ENCODE results near the gene HNF4A. TPM values are rescaled to one million over a fixed set of nuclear protein-coding genes. Genes with fewer than 3 reads are reported as not detected.

The HNF4A gene
- total RNA-seq, 4 donors from 2014 or later, result 173 to 471 (median 252) TPM

DNA sequence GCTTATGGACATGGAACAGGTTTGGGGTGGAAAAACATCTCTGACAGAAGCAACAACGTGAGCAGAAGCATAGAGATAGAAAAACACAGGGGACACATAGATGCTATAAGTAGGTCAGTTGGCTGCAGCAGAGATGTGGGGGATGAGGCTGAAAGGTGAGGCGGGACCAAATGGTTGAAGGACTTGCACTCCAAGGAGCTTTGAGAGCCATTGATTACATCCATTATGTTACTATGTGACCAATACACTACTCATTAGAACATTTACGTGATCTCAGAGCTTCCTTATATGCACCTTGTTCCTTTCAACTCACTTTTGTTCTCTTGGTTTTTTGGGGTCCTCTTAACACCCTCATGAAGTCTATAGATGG is 72.3 kb downstream of the HNF4A start:
- Histone ChIP-seq H3K27me3 (no peaks in the 10 kb centered on the region), H3K4me1 (no peaks in the 10 kb centered on the region), H3K36me3 (no peaks in the 10 kb centered on the region), H3K27ac (no peak overlapping the region), H3K4me3 (no peak overlapping the region), H3K9me3 (no peaks in the 10 kb centered on the region)
- intact Hi-C loops (cut with DNase I; ENCODE audit: low total_unique reads) (no loop called here), in situ Hi-C loops (cut with MboI; ENCODE audit: low pct_ligation_motif_present in 1 of 4, low pct_unique_long_range_greater_than_20kb in 1 of 4, low sequenced_read_pairs in 3 of 4) (no loop called here)
- TF ChIP-seq POLR2AphosphoS5 (IDR thresholded peaks at IDR 0.05) (no peak), POLR2A (IDR thresholded peaks at IDR 0.05) (no peak), EP300 (IDR thresholded peaks at IDR 0.05; ENCODE audit: low read depth) (no peak)
- TF ChIP-seq, protein P1, sequence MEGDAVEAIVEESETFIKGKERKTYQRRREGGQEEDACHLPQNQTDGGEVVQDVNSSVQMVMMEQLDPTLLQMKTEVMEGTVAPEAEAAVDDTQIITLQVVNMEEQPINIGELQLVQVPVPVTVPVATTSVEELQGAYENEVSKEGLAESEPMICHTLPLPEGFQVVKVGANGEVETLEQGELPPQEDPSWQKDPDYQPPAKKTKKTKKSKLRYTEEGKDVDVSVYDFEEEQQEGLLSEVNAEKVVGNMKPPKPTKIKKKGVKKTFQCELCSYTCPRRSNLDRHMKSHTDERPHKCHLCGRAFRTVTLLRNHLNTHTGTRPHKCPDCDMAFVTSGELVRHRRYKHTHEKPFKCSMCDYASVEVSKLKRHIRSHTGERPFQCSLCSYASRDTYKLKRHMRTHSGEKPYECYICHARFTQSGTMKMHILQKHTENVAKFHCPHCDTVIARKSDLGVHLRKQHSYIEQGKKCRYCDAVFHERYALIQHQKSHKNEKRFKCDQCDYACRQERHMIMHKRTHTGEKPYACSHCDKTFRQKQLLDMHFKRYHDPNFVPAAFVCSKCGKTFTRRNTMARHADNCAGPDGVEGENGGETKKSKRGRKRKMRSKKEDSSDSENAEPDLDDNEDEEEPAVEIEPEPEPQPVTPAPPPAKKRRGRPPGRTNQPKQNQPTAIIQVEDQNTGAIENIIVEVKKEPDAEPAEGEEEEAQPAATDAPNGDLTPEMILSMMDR (IDR thresholded peaks at IDR 0.05), result no peak
- DNase-seq, result no peak
- 85 to 100% methylated on average over 2 to 3 of the region's 3 CpGs for WGBS, 2 donors (ENCODE audit: low coverage in 1 of 2)

DNA sequence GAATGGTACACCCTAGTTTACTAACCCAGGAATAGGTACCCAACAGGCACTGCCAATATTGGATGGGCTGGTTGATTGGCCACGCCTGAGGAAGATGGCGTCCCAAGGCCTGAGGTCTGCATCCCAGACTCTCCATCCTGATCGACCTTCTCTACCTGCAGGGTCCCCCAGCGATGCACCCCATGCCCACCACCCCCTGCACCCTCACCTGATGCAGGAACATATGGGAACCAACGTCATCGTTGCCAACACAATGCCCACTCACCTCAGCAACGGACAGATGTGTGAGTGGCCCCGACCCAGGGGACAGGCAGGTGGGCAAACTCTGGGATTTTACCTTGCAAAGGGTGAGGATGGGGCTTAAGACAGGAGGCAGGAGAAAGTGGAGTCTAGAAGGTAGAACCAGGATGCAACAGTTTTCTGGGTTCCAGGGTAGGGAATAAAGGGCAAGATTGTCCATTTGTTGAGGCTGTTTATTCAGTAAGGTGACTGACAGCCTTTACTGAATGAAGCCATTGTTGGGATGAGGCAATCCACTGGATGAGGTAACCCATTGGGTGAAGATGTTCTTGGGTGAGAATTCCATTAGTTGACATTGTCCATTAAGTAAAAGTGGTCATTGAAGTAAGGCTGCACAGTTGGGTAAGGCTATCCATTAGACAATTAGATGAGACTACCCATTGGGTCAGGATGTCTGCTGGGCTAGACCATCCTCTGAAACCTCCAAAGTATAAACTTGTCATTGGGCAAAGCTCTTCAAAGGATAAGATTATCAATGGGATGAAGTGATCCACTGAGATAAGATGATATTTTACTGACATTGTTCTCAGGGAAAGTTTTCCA is 72.9 kb downstream of the HNF4A start:
- Histone ChIP-seq H3K27ac (no peak overlapping the region), H3K36me3 (no peaks in the 10 kb centered on the region)
- WGBS, 2 donors (ENCODE audit: low coverage in 1 of 2), result 88 to 92% methylated on average over 2 to 8 of the region's 8 CpGs

DNA sequence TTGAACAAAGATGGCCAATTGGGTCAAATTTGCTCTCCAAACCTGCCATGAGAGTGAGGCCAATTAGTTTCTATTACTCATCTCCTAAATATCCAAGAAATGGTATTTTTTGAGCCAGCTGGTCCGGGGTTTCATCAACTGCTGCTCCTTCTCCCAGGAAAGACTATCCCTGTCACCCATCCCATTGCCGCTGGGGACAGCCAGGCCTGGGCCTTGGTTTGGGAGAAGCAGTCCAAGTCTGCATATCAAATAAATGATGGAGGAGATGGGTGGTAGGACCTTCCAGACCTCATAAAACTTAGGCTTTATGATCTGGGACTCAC is 73.5 kb downstream of the HNF4A start:
- Histone ChIP-seq H3K4me3 (no peak overlapping the region), H3K9me3 (no peaks in the 10 kb centered on the region), H3K27me3 (no peaks in the 10 kb centered on the region), H3K4me1 (peaks cover 0 to 11% (median 2%) of the 10 kb centered on the region in 4 donors), H3K36me3 (no peaks in the 10 kb centered on the region), H3K27ac (no peak overlapping the region)
- in situ Hi-C loops (cut with MboI; ENCODE audit: low pct_ligation_motif_present in 1 of 4, low pct_unique_long_range_greater_than_20kb in 1 of 4, low sequenced_read_pairs in 3 of 4), result no loop called here
- intact Hi-C loops (cut with DNase I; ENCODE audit: low total_unique reads), result no loop called here
- no peak for DNase-seq
- TF ChIP-seq POLR2AphosphoS5 (IDR thresholded peaks at IDR 0.05), result no peak
- WGBS, 2 donors (ENCODE audit: low coverage in 1 of 2), result 85 to 90% methylated on average over 2 of the region's 2 CpGs

More for the DNA sequence above, 72.9 kb downstream of the HNF4A start:
- in situ Hi-C loops (cut with MboI; ENCODE audit: low pct_ligation_motif_present in 1 of 4, low pct_unique_long_range_greater_than_20kb in 1 of 4, low sequenced_read_pairs in 3 of 4) (no loop called here), intact Hi-C loops (cut with DNase I; ENCODE audit: low total_unique reads) (no loop called here)
- no peak for DNase-seq
- Histone ChIP-seq H3K4me1 (peaks cover 0 to 5% (median 0%) of the 10 kb centered on the region in 4 donors), H3K9me3 (no peaks in the 10 kb centered on the region), H3K27me3 (no peaks in the 10 kb centered on the region), H3K4me3 (no peak overlapping the region)
- TF ChIP-seq, protein P1 (IDR thresholded peaks at IDR 0.05), result no peak
- TF ChIP-seq POLR2AphosphoS5 (IDR thresholded peaks at IDR 0.05), result no peak
- no peak for TF ChIP-seq EP300 (IDR thresholded peaks at IDR 0.05; ENCODE audit: low read depth)

DNA sequence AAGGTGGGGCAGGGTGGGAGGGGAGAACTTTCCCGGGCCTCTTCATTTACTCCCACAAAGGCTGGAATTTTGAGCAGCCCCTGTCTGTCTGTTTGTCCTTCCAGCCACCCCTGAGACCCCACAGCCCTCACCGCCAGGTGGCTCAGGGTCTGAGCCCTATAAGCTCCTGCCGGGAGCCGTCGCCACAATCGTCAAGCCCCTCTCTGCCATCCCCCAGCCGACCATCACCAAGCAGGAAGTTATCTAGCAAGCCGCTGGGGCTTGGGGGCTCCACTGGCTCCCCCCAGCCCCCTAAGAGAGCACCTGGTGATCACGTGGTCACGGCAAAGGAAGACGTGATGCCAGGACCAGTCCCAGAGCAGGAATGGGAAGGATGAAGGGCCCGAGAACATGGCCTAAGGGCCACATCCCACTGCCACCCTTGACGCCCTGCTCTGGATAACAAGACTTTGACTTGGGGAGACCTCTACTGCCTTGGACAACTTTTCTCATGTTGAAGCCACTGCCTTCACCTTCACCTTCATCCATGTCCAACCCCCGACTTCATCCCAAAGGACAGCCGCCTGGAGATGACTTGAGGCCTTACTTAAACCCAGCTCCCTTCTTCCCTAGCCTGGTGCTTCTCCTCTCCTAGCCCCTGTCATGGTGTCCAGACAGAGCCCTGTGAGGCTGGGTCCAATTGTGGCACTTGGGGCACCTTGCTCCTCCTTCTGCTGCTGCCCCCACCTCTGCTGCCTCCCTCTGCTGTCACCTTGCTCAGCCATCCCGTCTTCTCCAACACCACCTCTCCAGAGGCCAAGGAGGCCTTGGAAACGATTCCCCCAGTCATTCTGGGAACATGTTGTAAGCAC is 74.1 kb downstream of the HNF4A start:
- WGBS, 2 donors (ENCODE audit: low coverage in 1 of 2), result 45 to 76% methylated on average over 2 to 17 of the region's 17 CpGs
- intact Hi-C loops (cut with DNase I; ENCODE audit: low total_unique reads), result loop anchor here (5.0 kb wide), 1 partner anchor 557 kb away; no protein-coding TSS in a partner anchor
- H3K4me3 ChIP-seq, result no peak overlapping the region

More for the DNA sequence above, 74.1 kb downstream of the HNF4A start:
- H3K36me3 ChIP-seq, result no peaks in the 10 kb centered on the region
- H3K27ac ChIP-seq, result peak overlapping the region in 2 of 4 donors; percentile 15 to 43
- in situ Hi-C loops (cut with MboI; ENCODE audit: low pct_ligation_motif_present in 1 of 4, low pct_unique_long_range_greater_than_20kb in 1 of 4, low sequenced_read_pairs in 3 of 4), result no loop called here
- no peaks in the 10 kb centered on the region for H3K27me3 ChIP-seq
- H3K9me3 ChIP-seq, result no peaks in the 10 kb centered on the region
- DNase-seq, result no peak
- TF ChIP-seq POLR2A (IDR thresholded peaks at IDR 0.05) (no peak), POLR2AphosphoS5 (IDR thresholded peaks at IDR 0.05) (no peak), EP300 (IDR thresholded peaks at IDR 0.05; ENCODE audit: low read depth) (no peak)
- TF ChIP-seq, protein P1 (IDR thresholded peaks at IDR 0.05), result no peak
- peaks cover 0 to 13% (median 5%) of the 10 kb centered on the region in 4 donors for H3K4me1 ChIP-seq
